ENCODE data around the gene PIEZO1.
"Not testable (repeated sequence)": the region's sequence is repeated elsewhere in the genome, so short reads cannot be mapped to it uniquely, and the experiment has no call there.

Gene PIEZO1

GRCh38 chr16:88781140-88782077 is 3.6 kb downstream of the PIEZO1 start:
- DNase-seq, result no peak

- no peak for DNase-seq
These were observed 4.6 kb downstream of the PIEZO1 start for GRCh38 chr16:88780142-88781062.

DNA sequence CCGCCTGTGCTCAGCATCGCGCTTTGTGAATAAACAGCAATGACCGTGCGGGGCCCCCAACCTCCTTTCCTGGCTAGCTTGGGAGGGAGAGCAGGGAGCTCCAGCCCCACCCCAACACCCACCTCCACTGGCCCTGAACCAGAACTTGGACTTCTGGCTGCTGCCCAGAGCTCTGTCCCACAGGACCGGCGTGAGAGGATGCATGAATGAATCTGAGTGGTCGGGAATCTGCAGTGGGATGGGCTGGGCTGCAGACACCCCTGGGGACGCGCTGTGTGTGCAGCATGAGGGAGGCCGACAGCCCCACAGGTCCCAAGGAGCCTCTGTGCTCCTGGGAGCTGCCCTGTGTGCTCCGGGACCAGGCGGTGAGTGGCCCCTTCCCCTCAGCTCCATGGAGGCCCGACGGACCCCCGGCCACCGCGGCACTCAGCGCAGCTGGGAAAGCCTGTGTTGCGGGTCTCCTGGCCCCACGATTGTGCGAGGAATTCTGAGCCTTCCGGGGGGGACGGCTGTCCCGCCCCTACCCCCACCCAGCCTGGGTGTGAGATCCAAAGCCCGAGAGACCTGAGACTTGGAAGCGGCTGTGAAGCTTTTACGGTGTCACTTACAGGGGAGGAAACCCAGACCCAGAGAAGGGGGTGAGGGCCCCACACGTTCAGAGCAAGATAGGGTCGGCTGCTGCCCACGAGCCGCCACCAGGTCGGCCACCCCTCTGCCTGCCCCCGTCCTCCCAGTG is 5.4 kb downstream of the PIEZO1 start:
- no peak for DNase-seq

DNA sequence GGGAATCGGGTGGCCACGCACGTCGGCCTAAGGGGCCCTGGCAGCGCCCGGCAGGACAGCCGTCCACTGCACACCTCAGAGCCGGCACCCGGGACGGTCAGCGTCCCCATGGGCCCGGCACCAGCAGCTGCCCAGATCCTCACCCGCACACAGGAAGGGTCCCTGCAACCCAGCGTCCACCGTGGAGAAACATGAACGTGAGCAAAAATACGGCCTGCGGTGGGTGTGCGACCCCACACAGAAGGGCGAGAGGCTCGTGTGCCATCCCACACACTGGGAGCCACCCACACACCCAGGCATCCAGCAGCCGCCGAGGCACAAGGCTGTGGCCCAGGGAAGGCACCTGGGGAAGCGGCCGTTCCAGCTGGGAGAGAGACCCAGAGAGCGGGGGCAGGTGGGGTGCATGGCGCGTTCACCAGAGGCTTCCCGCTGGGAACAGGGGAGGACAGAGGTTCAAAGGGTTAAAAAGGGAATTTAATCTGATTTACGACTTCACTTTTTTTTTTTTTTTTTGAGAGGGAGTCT is 6.4 kb downstream of the PIEZO1 start:
- DNase-seq, result no peak

- DNase-seq, result no peak
These were observed 6.8 kb downstream of the PIEZO1 start for GRCh38 chr16:88778271-88778525.

- no peak for DNase-seq
These were observed 7.3 kb downstream of the PIEZO1 start for GRCh38 chr16:88777471-88778270.

DNA sequence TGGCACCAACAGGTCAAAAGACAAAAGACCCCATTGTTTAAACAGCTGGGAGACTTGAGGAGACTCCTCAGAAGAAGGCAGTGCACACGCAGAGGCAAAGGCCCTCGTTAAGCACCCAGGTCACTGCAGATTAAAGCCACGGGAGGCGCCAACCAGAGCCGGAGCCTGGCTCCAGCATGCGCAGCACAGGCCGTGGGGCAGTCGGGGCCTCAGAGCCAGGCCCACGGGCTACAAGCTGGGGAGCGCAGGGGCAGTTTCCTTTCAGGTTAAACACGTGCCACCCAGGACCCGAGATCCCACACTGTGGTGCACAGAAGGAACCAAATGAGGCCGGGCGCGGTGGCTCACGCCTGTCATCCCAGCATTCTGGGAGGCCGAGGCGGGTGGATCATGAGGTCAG is 9.2 kb downstream of the PIEZO1 start:
- DNase-seq, result no peak

GRCh38 chr16:88774544-88775393 is 10.3 kb downstream of the PIEZO1 start:
- DNase-seq, result no peak

DNA sequence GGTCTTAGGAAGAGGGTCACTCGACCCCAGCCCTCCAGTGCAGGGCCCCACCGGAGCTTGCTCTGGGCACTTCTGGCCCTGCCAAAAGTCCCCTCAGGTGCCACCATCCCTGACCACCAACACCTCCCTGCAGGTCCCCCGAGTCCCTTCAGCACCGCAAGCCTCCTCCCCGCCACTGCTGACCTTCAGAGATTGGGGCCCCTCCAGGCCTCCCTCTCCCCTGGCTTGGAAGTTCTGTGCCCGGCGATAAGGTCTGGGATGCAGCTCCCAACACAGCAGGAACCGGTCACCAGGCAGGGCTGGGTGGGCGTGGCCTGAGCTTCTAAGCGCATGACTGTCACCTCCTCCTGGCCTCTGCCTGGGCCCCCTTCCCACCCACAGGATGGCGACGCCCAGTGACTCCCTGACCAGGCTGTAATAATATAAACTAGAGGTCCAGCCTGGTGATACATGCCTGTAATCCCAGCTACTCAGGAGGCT is 11.2 kb downstream of the PIEZO1 start:
- peak; percentile 82 for DNase-seq

GRCh38 chr16:88772871-88773811 is 11.9 kb downstream of the PIEZO1 start:
- DNase-seq, result peak; percentile 86

DNA sequence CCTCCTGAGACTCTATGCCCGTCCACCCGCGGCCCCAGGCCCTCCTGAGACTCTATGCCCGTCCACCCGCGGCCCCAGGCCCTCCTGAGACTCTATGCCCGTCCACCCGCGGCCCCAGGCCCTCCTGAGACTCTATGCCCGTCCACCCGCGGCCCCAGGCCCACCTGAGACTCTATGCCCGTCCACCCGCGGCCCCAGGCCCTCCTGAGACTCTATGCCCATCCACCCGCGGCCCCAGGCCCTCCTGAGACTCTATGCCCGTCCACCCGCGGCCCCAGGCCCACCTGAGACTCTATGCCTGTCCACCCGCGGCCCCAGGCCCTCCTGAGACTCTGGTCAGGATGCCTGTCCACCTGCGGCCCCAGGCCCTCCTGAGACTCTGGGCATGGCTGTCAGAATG is 13.2 kb downstream of the PIEZO1 start:
- not testable (repeated sequence) for DNase-seq

- no peak for DNase-seq
These were observed 13.7 kb downstream of the PIEZO1 start for GRCh38 chr16:88771294-88771772.

- peak; percentile 99 for DNase-seq
These were observed 14.3 kb downstream of the PIEZO1 start for GRCh38 chr16:88770461-88771293.

GRCh38 chr16:88769617-88770460 is 15.2 kb downstream of the PIEZO1 start:
- DNase-seq, result peak; percentile 94

- peak; percentile 95 for DNase-seq
These were observed 16.8 kb downstream of the PIEZO1 start for GRCh38 chr16:88768071-88768783.

DNA sequence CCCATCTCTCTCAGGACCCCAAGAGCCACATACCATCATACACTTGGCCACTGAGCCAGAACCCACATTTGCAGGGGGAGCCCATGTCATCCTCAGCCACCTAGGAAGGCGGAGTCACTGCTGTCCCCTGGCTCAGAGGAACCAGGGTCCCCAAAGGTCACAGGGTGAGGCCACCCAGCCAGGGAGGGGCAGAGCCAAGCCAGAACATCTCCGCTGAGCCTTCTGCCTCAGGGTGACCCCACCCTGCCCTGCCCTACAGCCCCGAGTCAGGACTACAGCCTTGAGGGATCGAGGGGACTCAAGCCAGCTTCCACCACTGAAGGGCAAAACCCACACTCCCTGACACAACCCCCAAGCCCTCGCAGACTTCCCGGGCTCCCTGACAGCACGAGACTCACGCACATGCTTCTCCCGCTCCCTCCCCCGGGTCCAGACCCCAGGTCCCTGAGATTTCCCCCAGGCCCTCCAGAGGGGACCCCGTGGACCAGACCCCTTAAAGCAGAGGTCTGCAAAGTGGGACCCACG is 17.4 kb downstream of the PIEZO1 start:
- peak; percentile 40 for DNase-seq

DNA sequence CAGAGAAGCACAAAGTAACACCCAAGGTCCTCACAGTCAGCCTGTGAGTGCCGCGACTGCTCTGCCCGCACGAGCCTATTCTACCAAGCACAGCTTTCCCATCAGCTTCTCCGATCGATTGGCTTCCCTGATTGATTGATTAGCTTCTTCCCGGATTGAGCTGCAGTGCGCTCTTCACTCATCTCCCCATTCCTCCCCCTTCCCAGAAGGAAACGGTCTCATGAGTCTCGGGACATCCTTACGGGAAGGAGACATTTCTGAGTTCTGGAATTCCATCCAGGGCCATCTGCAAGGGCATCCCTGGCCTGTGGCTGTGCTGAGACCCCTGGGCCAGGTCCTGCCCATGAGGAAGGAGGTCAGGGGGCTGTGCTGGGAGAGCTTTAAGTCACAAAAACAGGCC is 18.0 kb downstream of the PIEZO1 start:
- no peak for DNase-seq

Measured in NCI-H82 (cell line).